Measurements from ENCODE around the gene MAGEB4. TPM values are rescaled to one million over a fixed set of nuclear protein-coding genes. Genes with fewer than 3 reads are reported as not detected.

MAGEB4 gene
- total and polyA plus RNA-seq, 2 experiments from 2014 or later, result not detected

GRCh38 chrX:30217465-30217864, 24.3 kb upstream of the MAGEB4 start (continued):
- no peak for TF ChIP-seq REST (IDR thresholded peaks at IDR 0.05; ENCODE audit: unreplicated experiment)
- TF ChIP-seq, protein P1, sequence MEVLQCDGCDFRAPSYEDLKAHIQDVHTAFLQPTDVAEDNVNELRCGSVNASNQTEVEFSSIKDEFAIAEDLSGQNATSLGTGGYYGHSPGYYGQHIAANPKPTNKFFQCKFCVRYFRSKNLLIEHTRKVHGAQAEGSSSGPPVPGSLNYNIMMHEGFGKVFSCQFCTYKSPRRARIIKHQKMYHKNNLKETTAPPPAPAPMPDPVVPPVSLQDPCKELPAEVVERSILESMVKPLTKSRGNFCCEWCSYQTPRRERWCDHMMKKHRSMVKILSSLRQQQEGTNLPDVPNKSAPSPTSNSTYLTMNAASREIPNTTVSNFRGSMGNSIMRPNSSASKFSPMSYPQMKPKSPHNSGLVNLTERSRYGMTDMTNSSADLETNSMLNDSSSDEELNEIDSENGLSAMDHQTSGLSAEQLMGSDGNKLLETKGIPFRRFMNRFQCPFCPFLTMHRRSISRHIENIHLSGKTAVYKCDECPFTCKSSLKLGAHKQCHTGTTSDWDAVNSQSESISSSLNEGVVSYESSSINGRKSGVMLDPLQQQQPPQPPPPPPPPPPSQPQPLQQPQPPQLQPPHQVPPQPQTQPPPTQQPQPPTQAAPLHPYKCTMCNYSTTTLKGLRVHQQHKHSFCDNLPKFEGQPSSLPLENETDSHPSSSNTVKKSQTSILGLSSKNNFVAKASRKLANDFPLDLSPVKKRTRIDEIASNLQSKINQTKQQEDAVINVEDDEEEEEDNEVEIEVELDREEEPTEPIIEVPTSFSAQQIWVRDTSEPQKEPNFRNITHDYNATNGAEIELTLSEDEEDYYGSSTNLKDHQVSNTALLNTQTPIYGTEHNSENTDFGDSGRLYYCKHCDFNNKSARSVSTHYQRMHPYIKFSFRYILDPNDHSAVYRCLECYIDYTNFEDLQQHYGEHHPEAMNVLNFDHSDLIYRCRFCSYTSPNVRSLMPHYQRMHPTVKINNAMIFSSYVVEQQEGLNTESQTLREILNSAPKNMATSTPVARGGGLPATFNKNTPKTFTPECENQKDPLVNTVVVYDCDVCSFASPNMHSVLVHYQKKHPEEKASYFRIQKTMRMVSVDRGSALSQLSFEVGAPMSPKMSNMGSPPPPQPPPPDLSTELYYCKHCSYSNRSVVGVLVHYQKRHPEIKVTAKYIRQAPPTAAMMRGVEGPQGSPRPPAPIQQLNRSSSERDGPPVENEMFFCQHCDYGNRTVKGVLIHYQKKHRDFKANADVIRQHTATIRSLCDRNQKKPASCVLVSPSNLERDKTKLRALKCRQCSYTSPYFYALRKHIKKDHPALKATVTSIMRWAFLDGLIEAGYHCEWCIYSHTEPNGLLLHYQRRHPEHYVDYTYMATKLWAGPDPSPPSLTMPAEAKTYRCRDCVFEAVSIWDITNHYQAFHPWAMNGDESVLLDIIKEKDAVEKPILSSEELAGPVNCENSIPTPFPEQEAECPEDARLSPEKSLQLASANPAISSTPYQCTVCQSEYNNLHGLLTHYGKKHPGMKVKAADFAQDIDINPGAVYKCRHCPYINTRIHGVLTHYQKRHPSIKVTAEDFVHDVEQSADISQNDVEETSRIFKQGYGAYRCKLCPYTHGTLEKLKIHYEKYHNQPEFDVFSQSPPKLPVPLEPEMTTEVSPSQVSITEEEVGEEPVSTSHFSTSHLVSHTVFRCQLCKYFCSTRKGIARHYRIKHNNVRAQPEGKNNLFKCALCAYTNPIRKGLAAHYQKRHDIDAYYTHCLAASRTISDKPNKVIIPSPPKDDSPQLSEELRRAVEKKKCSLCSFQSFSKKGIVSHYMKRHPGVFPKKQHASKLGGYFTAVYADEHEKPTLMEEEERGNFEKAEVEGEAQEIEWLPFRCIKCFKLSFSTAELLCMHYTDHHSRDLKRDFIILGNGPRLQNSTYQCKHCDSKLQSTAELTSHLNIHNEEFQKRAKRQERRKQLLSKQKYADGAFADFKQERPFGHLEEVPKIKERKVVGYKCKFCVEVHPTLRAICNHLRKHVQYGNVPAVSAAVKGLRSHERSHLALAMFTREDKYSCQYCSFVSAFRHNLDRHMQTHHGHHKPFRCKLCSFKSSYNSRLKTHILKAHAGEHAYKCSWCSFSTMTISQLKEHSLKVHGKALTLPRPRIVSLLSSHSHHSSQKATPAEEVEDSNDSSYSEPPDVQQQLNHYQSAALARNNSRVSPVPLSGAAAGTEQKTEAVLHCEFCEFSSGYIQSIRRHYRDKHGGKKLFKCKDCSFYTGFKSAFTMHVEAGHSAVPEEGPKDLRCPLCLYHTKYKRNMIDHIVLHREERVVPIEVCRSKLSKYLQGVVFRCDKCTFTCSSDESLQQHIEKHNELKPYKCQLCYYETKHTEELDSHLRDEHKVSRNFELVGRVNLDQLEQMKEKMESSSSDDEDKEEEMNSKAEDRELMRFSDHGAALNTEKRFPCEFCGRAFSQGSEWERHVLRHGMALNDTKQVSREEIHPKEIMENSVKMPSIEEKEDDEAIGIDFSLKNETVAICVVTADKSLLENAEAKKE (CRISPR knock-in tag; IDR thresholded peaks at IDR 0.05), result no peak
- no peak for TF ChIP-seq POLR2AphosphoS5 (IDR thresholded peaks at IDR 0.05; ENCODE audit: low read depth)
- no peak for TF ChIP-seq EZH2 (IDR thresholded peaks at IDR 0.05; ENCODE audit: low read depth, unreplicated experiment)

- Histone ChIP-seq H3K27ac (ENCODE audit: low read depth) (peak overlapping the region; percentile 64), H3K27me3 (ENCODE audit: insufficient read depth) (no peaks in the 10 kb centered on the region), H3F3A (replicated peaks; ENCODE audit: low read depth) (no peaks in the 10 kb centered on the region), H4K20me1 (replicated peaks; ENCODE audit: insufficient read depth) (no peaks in the 10 kb centered on the region), H3K4me1 (ENCODE audit: insufficient read depth) (no peaks in the 10 kb centered on the region), H3K9me2 (ENCODE audit: insufficient read depth) (no peaks in the 10 kb centered on the region), H3K4me3 (no peak overlapping the region), H3K36me3 (ENCODE audit: insufficient read depth) (no peaks in the 10 kb centered on the region), H3K4me2 (no peak overlapping the region; the same call in 1 of the 2 replicates), H3K79me2 (replicated peaks; ENCODE audit: insufficient read depth) (no peaks in the 10 kb centered on the region), H2AFZ (no peak overlapping the region)
- no peak overlapping the region for H3K27ac Mint-ChIP-seq
- H3K9me3 Mint-ChIP-seq, result peaks cover 3% of the 10 kb centered on the region; the same call in 1 of the 3 replicates
- ATAC-seq (peak; percentile 92), DNase-seq (ENCODE audit: low spot score) (peak; percentile 68)
- no peak overlapping the region for H3K4me3 Mint-ChIP-seq
- peaks cover 5% of the 10 kb centered on the region; the same call in 2 of the 3 replicates for H3K4me1 Mint-ChIP-seq
- peaks cover 5% of the 10 kb centered on the region; the same call in 2 of the 3 replicates for H3K36me3 Mint-ChIP-seq (ENCODE audit: low read depth)
- H3K27me3 Mint-ChIP-seq (ENCODE audit: insufficient read depth, low read depth, poor library complexity), result peaks cover 1% of the 10 kb centered on the region
- no peak for TF ChIP-seq CREB1 (CRISPR knock-in tag; IDR thresholded peaks at IDR 0.05; ENCODE audit: low read depth)
- TF ChIP-seq EZH2 (IDR thresholded peaks at IDR 0.05; ENCODE audit: low read depth, unreplicated experiment), result no peak
- no peak for TF ChIP-seq REST (IDR thresholded peaks at IDR 0.05; ENCODE audit: unreplicated experiment)
- TF ChIP-seq, protein P2, sequence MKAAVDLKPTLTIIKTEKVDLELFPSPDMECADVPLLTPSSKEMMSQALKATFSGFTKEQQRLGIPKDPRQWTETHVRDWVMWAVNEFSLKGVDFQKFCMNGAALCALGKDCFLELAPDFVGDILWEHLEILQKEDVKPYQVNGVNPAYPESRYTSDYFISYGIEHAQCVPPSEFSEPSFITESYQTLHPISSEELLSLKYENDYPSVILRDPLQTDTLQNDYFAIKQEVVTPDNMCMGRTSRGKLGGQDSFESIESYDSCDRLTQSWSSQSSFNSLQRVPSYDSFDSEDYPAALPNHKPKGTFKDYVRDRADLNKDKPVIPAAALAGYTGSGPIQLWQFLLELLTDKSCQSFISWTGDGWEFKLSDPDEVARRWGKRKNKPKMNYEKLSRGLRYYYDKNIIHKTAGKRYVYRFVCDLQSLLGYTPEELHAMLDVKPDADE (IDR thresholded peaks at IDR 0.05), result no peak
- no peak for TF ChIP-seq JUNB (IDR thresholded peaks at IDR 0.05; ENCODE audit: unreplicated experiment)
- TF ChIP-seq STAT1 (IDR thresholded peaks at IDR 0.05; ENCODE audit: unreplicated experiment), result no peak
- no peak for TF ChIP-seq ZNF114 (CRISPR knock-in tag; IDR thresholded peaks at IDR 0.05)
These were observed 22.4 kb upstream of the MAGEB4 start for GRCh38 chrX:30219372-30219771.

Data from GM23338 (cell line).